ENCODE data around the gene MTARC2.

The MTARC2 gene

GRCh38 chr1:220770245-220770913 lies 22.3 kb downstream of the MTARC2 start:
- no peak for TF ChIP-seq CTCF (IDR thresholded peaks at IDR 0.05; ENCODE audit: extremely low read depth, missing control alignments)
- no peak for DNase-seq (ENCODE audit: low spot score)

GRCh38 chr1:220772846-220773245 lies 24.7 kb downstream of the MTARC2 start:
- no peak for TF ChIP-seq CTCF (IDR thresholded peaks at IDR 0.05; ENCODE audit: extremely low read depth, missing control alignments)
- DNase-seq (ENCODE audit: low spot score), result no peak

- peak; percentile 74 for TF ChIP-seq CTCF (IDR thresholded peaks at IDR 0.05; ENCODE audit: extremely low read depth, missing control alignments)
- peak; percentile 50 for DNase-seq (ENCODE audit: low spot score)
Observed at GRCh38 chr1:220775240-220775853, 27.2 kb downstream of the MTARC2 start.

GRCh38 chr1:220776254-220776653 lies 28.1 kb downstream of the MTARC2 start:
- DNase-seq (ENCODE audit: low spot score), result no peak
- TF ChIP-seq CTCF (IDR thresholded peaks at IDR 0.05; ENCODE audit: extremely low read depth, missing control alignments), result no peak

- TF ChIP-seq CTCF (IDR thresholded peaks at IDR 0.05; ENCODE audit: extremely low read depth, missing control alignments), result peak; percentile 79
- peak; percentile 81 for DNase-seq (ENCODE audit: low spot score)
Observed at GRCh38 chr1:220776720-220777326, 28.7 kb downstream of the MTARC2 start.

- TF ChIP-seq CTCF (IDR thresholded peaks at IDR 0.05; ENCODE audit: extremely low read depth, missing control alignments), result no peak
- no peak for DNase-seq (ENCODE audit: low spot score)
Observed at GRCh38 chr1:220783453-220783852, 35.3 kb downstream of the MTARC2 start.

GRCh38 chr1:220784751-220785150 lies 36.6 kb downstream of the MTARC2 start:
- no peak for TF ChIP-seq CTCF (IDR thresholded peaks at IDR 0.05; ENCODE audit: extremely low read depth, missing control alignments)
- no peak for DNase-seq (ENCODE audit: low spot score)
